Measurements from ENCODE around the gene RNF150. TPM values are rescaled to one million over a fixed set of nuclear protein-coding genes. Genes with fewer than 3 reads are reported as not detected.

RNF150 gene
- total and polyA plus RNA-seq, 9 donors: 7.6 to 43.2 (median 31.2) TPM

DNA sequence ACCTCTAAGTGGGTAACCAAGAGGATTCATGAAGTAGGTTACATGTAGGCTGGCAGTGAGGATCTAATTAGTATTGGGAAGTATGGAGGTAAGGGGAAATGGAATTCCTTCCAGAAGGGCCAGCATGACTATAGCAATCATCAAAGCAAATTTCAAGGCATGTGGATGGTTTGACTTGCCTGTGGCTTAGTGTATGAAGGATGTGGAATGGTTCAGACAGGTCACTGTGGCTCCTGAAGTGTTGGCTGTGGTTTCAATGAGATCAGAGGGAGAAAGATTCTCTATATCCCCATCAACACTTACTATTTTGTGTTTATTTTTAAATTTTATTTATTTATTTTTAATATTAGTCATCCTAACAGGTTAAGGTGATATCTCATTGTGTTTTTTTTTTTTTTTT, 255.5 kb downstream of the RNF150 start:
- Histone ChIP-seq H3K9me3 (no peaks in the 10 kb centered on the region), H3K4me1 (ENCODE audit: insufficient read depth) (peaks cover 4% of the 10 kb centered on the region), H3K27ac (no peak overlapping the region), H3K27me3 (no peaks in the 10 kb centered on the region), H3K36me3 (no peaks in the 10 kb centered on the region), H3K4me3 (no peak overlapping the region)
- no peak for TF ChIP-seq EP300 (IDR thresholded peaks at IDR 0.05)
- TF ChIP-seq POLR2A (IDR thresholded peaks at IDR 0.05): no peak
- TF ChIP-seq, protein P1, sequence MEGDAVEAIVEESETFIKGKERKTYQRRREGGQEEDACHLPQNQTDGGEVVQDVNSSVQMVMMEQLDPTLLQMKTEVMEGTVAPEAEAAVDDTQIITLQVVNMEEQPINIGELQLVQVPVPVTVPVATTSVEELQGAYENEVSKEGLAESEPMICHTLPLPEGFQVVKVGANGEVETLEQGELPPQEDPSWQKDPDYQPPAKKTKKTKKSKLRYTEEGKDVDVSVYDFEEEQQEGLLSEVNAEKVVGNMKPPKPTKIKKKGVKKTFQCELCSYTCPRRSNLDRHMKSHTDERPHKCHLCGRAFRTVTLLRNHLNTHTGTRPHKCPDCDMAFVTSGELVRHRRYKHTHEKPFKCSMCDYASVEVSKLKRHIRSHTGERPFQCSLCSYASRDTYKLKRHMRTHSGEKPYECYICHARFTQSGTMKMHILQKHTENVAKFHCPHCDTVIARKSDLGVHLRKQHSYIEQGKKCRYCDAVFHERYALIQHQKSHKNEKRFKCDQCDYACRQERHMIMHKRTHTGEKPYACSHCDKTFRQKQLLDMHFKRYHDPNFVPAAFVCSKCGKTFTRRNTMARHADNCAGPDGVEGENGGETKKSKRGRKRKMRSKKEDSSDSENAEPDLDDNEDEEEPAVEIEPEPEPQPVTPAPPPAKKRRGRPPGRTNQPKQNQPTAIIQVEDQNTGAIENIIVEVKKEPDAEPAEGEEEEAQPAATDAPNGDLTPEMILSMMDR (IDR thresholded peaks at IDR 0.05): no peak
- no peak for DNase-seq
- intact Hi-C loops (cut with DNase I): no loop called here

DNA sequence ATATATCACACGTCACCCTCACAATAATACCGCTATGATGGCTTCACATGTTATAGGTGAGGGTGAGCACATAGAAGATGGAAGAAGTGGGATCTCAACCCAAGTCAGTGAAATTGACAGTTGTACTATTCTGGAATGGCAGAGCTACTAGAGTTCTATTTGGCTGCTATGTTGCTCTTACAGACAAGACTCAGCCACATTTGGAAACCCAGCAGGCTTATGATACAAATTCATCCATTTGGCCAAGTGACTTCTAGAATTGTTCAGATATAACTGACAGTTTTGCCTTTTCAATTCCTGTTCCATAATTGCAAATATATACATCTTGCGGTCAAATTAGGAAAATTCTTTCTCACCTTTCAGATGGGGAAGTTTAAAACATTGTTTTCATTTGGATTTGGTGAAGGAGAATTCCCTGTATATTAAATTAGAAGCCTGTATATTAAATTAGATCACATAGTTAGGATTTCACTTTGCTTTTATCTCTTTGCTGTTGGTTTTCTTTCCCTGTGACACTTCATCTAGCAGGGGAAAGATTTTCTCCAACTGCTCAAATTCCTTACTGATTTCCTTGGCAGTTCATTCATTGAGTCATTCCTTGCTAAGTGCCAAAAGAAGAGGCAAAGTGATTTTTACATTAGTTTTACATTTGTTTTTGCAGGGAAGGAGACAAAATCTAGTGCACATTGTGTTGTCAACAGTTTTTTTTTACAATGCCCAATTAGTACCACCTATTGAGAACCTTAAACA, 256.5 kb downstream of the RNF150 start:
- TF ChIP-seq POLR2A (IDR thresholded peaks at IDR 0.05): no peak
- TF ChIP-seq EP300 (IDR thresholded peaks at IDR 0.05): no peak
- TF ChIP-seq, protein P1 (IDR thresholded peaks at IDR 0.05): no peak
- DNase-seq: no peak
- WGBS, 3 donors: 92 to 97% (median 95%) methylated on average over 3 of the region's 3 CpGs
- Histone ChIP-seq H3K27me3 (no peaks in the 10 kb centered on the region), H3K27ac (no peak overlapping the region), H3K36me3 (no peaks in the 10 kb centered on the region), H3K9me3 (no peaks in the 10 kb centered on the region), H3K4me3 (no peak overlapping the region), H3K4me1 (ENCODE audit: insufficient read depth) (peaks cover 4% of the 10 kb centered on the region)
- intact Hi-C loops (cut with DNase I): no loop called here

DNA sequence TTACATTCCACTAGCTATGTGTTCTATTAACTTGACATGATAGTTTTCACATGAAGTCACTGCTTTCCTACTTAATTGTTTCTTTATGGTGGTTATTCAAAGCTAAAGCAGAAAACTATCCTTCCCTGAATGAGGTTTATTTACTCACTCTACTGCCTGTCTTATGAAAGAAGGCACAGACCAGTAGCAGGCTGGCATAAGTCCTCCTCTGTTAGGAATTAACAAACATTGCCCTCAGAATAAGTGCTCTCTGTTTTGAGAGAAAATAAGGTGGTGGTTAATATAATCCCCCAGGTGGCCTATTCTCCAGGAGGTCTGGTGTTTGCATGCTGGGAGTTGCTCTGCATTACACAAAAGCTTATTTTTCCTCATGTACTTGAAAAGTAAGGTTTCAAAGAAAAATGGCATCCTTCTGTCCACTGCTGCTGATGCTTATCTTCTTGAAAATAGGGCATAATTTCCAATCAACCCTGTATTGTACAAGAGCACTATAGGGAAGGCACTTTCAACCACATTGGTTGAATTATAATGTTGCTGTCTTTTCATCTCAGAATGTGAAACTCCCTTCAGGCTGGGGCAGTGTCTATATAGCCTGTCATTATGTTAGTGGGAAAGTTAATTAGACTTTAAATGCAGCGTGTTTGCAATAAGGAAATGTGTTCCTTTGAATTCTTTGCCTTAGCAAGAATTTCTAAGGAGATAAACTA, 257.4 kb downstream of the RNF150 start:
- intact Hi-C loops (cut with DNase I): no loop called here
- H3K27ac ChIP-seq: no peak overlapping the region
- no peaks in the 10 kb centered on the region for H3K9me3 ChIP-seq
- H3K4me1 ChIP-seq (ENCODE audit: insufficient read depth): peaks cover 4% of the 10 kb centered on the region
- no peaks in the 10 kb centered on the region for H3K36me3 ChIP-seq
- H3K4me3 ChIP-seq: no peak overlapping the region
- no peaks in the 10 kb centered on the region for H3K27me3 ChIP-seq
- TF ChIP-seq, protein P1 (IDR thresholded peaks at IDR 0.05): no peak
- WGBS, 3 donors: 42 to 51% (median 43%) methylated on average over 1 of the region's 1 CpG
- no peak for DNase-seq

DNA sequence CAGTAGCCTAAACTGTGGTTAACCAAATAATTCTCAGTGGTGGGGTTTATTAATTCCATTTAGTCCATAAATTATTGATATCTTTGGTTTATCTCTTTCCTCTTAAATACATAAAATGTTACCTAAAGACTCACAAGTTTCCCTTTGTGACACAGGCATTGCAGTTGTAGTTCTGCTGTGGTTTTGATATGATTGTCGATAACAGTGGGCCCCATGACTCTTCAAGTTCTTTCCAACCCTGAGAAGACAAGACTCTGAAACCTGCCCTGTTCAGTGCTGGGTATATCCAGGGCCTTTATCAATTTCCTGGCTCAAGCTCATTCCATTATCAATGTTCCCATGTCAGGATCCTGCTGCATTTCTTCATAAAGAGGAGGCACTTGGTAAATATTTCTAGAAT, 259.2 kb downstream of the RNF150 start:
- 29 to 56% (median 30%) methylated on average over 1 of the region's 1 CpG for WGBS, 3 donors
- no peak for DNase-seq

More for the DNA sequence above, 259.2 kb downstream of the RNF150 start:
- Histone ChIP-seq H3K27me3 (no peaks in the 10 kb centered on the region), H3K4me3 (no peak overlapping the region), H3K9me3 (no peaks in the 10 kb centered on the region), H3K27ac (no peak overlapping the region), H3K4me1 (ENCODE audit: insufficient read depth) (peaks cover 4% of the 10 kb centered on the region), H3K36me3 (no peaks in the 10 kb centered on the region)
- intact Hi-C loops (cut with DNase I): no loop called here
- TF ChIP-seq EP300 (IDR thresholded peaks at IDR 0.05): no peak
- TF ChIP-seq POLR2A (IDR thresholded peaks at IDR 0.05): no peak
- TF ChIP-seq, protein P1 (IDR thresholded peaks at IDR 0.05): no peak
